Gastrocnemius medialis (tissue), 4 donors: ENCODE data around the gene NSL1.

ENCODE experiments used
- CTCF ChIP-seq, 5 experiments: fragments of 450-650 bp in 3 of 5; fragments of 200-600 bp in 2 of 5; sonication (generic) in 2 of 5; IDR thresholded peaks in 4 of 5; conservative IDR thresholded peaks in 1 of 5; 1 replicate in 4 of 5; 2 replicates in 1 of 5; pipeline ENCODE4 v1.5.1; 2016 to 2019; ENCODE audit warnings: antibody characterized with exemption in 5 of 5, mild to moderate bottlenecking in 3 of 5, moderate library complexity in 3 of 5
- POLR2A ChIP-seq, 2 donors: fragments of 450-650 bp; IDR thresholded peaks; one replicate each; pipeline ENCODE4 v1.6.1; 2017; ENCODE audit warnings: antibody characterized with exemption in 2 of 2, mild to moderate bottlenecking in 2 of 2, moderate library complexity in 2 of 2

- TF ChIP-seq POLR2A (IDR thresholded peaks at IDR 0.05) (no peak), CTCF (IDR thresholded peaks at IDR 0.05 in 4 of 5, conservative IDR thresholded peaks at IDR 0.05 in 1 of 5) (no peak)
These were observed 46.3 kb downstream of the NSL1 start for GRCh38 chr1:212745303-212745702.
